ENCODE results near the gene C2orf72. TPM values are rescaled to one million over a fixed set of nuclear protein-coding genes. Genes with fewer than 3 reads are reported as not detected.

Gene C2orf72
- total RNA-seq, 4 donors from 2014 or later = 0.55 TPM; not detected in 3

DNA sequence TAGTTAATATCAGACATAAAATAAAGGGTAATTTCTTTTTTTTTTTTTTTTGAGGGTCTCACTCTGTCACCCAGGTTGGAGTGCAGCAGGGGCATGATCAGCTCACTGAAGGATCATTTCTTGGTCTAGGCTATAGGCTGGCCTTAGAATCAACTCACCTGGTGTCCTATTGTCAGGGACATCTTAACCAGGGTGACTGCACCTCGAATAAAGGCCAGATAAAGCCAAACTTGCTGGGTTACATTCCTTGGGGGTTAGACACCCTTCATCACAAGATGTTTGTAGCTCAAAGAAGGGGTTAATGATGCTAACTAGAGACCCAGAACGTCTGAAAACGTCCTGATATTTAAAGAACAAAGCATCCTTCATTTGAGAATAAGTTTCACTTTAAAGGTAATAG is 23.5 kb upstream of the C2orf72 start:
- Histone ChIP-seq H3K9me3 (no peaks in the 10 kb centered on the region), H3K4me3 (no peak overlapping the region), H3K36me3 (no peaks in the 10 kb centered on the region), H3K27ac (no peak overlapping the region), H3K27me3 (no peaks in the 10 kb centered on the region), H3K4me1 (no peaks in the 10 kb centered on the region)
- intact Hi-C loops (cut with DNase I; ENCODE audit: low total_unique reads) = no loop called here
- no peak for DNase-seq
- no peak for TF ChIP-seq POLR2A (IDR thresholded peaks at IDR 0.05)
- TF ChIP-seq, protein P1, sequence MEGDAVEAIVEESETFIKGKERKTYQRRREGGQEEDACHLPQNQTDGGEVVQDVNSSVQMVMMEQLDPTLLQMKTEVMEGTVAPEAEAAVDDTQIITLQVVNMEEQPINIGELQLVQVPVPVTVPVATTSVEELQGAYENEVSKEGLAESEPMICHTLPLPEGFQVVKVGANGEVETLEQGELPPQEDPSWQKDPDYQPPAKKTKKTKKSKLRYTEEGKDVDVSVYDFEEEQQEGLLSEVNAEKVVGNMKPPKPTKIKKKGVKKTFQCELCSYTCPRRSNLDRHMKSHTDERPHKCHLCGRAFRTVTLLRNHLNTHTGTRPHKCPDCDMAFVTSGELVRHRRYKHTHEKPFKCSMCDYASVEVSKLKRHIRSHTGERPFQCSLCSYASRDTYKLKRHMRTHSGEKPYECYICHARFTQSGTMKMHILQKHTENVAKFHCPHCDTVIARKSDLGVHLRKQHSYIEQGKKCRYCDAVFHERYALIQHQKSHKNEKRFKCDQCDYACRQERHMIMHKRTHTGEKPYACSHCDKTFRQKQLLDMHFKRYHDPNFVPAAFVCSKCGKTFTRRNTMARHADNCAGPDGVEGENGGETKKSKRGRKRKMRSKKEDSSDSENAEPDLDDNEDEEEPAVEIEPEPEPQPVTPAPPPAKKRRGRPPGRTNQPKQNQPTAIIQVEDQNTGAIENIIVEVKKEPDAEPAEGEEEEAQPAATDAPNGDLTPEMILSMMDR (IDR thresholded peaks at IDR 0.05) = no peak

DNA sequence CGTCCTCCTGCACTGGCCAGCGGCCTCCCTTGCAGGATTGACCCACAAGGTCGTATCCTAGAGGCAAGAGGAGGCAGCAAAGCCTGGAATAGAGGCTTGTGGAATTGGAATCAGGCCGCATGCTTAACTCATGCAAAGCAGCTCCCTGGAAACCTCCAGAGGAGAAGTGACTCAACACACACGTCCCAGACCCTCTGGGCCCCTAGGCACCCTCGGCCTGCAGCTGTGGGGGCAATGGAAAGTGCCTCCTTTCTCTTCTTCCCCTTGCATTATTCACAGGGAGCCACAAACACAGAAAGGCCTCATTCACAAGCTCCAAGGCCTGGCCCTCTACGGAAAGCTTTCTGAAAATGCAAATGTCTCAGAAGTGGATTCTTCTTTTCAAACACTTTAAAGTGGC is 21.8 kb upstream of the C2orf72 start:
- no peaks in the 10 kb centered on the region for H3K27me3 ChIP-seq
- intact Hi-C loops (cut with DNase I; ENCODE audit: low total_unique reads) = no loop called here
- H3K9me3 ChIP-seq = no peaks in the 10 kb centered on the region
- no peak for DNase-seq
- H3K36me3 ChIP-seq = no peaks in the 10 kb centered on the region
- no peak overlapping the region for H3K4me3 ChIP-seq
- H3K4me1 ChIP-seq = no peaks in the 10 kb centered on the region
- TF ChIP-seq, protein P1 (IDR thresholded peaks at IDR 0.05) = no peak
- no peak for TF ChIP-seq POLR2A (IDR thresholded peaks at IDR 0.05)
- no peak overlapping the region for H3K27ac ChIP-seq

DNA sequence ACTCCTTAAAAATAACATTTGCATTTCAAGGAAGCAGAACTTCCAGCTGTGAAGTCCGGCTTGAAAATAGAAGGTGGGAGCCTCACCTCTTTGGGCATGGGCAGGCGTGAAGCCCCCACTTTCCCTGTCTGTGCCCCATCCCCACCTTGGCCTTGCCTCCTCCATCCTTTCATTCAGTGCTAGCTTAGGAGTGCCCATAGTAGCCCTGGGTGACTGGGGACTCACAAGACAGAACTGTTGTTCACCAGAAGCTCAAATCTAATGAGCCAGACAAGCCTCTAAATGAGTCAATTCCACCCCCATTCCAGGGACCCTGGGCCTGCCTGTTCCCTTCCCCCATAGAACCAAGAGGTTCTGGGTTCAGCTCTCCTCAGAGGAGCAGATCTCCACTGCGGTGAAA is 21.4 kb upstream of the C2orf72 start:
- intact Hi-C loops (cut with DNase I; ENCODE audit: low total_unique reads) = no loop called here
- no peaks in the 10 kb centered on the region for H3K27me3 ChIP-seq

DNA sequence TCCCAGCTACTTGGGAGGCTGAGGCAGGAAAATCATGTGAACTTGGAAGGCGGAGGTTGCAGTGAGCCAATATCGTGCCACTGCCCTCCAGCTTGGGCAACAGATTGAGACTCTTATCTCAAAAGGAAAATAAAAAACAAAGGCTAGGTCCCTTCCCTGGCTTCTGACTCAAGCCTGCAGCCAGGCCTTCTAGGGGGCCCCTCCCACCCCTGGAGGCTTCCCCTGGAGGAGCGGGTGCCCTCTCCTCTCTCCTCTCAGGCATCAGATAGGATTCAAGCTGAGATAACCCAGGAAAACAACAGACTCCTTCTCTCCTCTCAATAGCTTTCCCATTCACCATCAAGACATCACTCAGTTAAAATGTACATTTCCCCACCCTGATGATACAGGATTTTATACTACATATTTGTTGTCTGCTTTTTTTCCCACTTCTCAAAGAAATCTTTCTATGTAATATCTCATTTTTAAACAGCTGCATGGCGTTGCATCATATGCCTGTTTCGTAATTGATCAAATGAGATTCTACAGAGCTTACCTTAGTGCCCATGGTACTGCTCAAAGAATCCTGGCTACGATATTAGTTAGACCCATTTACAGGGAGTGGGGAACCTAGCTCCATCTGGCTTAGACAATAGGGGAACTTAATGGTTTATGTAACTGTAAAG is 20.6 kb upstream of the C2orf72 start:
- Histone ChIP-seq H3K27ac (no peak overlapping the region), H3K4me1 (no peaks in the 10 kb centered on the region), H3K36me3 (no peaks in the 10 kb centered on the region), H3K9me3 (no peaks in the 10 kb centered on the region), H3K27me3 (no peaks in the 10 kb centered on the region), H3K4me3 (no peak overlapping the region)
- intact Hi-C loops (cut with DNase I; ENCODE audit: low total_unique reads) = no loop called here
- TF ChIP-seq, protein P1 (IDR thresholded peaks at IDR 0.05) = no peak
- no peak for TF ChIP-seq POLR2A (IDR thresholded peaks at IDR 0.05)
- no peak for DNase-seq

More for the DNA sequence above, 21.4 kb upstream of the C2orf72 start:
- no peak overlapping the region for H3K27ac ChIP-seq
- no peak overlapping the region for H3K4me3 ChIP-seq
- TF ChIP-seq POLR2A (IDR thresholded peaks at IDR 0.05) = no peak
- TF ChIP-seq, protein P1 (IDR thresholded peaks at IDR 0.05) = no peak
- no peak for DNase-seq
- H3K4me1 ChIP-seq = no peaks in the 10 kb centered on the region
- H3K36me3 ChIP-seq = no peaks in the 10 kb centered on the region
- H3K9me3 ChIP-seq = no peaks in the 10 kb centered on the region

DNA sequence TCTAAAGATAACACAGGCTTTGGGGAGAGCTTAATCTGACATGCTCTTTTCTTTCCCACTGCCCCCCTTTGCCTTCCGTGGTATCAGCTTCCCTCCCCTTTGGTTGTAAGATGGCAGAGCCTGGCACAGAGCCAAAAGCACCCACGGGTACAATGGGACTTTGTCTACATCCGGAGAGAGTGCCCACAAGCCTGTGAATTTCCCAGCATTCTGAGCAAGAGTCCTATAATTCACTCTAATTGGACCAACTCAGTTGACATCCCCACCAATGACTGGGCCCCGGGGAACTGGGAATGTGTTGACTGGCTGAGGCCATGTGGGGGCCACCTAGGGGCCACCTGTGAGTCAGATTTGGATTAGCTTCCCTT is 20.1 kb upstream of the C2orf72 start:
- no peaks in the 10 kb centered on the region for H3K4me1 ChIP-seq
- TF ChIP-seq, protein P1 (IDR thresholded peaks at IDR 0.05) = no peak
- no peak for TF ChIP-seq POLR2A (IDR thresholded peaks at IDR 0.05)
- no peak overlapping the region for H3K4me3 ChIP-seq
- no peaks in the 10 kb centered on the region for H3K9me3 ChIP-seq
- no peaks in the 10 kb centered on the region for H3K27me3 ChIP-seq
- no peak overlapping the region for H3K27ac ChIP-seq
- H3K36me3 ChIP-seq = no peaks in the 10 kb centered on the region
- no peak for DNase-seq
- intact Hi-C loops (cut with DNase I; ENCODE audit: low total_unique reads) = no loop called here

Measured in uterus (tissue), 4 donors.